Stimulated activated CD4-positive, alpha-beta T cell treated with anti-CD3 and anti-CD28 coated beads, Interleukin-1b, Interleukin-23, amount 100 ng/mL, for 4 hours (primary cell): ENCODE measurements around the gene PTK6.

Source experiments
- DNase-seq, 2 donors: peaks; one replicate each; pipeline ENCODE4 v3.0.0-alpha.2; 2020; ENCODE audit warnings: low read depth in 2 of 2

PTK6 gene

DNA sequence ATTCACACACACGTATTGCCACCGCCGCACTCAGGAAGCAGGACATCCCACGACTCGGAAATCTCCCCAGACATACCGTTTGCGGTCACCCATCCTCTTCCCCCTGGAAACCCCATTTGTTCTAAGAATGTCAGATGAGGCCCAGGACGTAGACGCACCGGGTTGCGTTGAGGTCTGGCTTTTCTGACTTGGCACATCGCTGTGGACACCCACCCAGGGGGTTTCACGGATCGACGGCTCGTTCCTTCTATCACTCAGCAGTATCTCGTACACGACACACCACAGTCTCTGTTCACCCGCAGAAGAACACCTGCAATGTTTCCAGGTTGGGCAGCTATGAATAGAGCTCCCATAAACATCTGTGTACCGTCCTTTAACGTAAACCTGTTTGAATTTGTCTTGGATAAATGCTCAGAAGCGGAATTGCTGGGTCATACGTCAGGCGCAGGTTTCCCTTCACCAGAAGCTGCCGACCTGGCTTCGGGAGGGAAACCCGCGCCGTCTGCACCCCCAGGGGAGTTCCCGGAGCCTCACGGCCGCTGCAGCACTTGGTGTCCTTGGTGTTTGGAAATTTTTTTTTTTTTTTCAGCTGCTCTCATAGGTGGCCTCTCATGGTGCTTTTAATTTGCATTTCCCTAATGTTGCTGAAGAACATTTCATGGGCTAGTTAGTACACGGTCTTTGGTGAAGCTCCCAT is 29.0 kb downstream of the PTK6 start:
- DNase-seq: no peak

DNA sequence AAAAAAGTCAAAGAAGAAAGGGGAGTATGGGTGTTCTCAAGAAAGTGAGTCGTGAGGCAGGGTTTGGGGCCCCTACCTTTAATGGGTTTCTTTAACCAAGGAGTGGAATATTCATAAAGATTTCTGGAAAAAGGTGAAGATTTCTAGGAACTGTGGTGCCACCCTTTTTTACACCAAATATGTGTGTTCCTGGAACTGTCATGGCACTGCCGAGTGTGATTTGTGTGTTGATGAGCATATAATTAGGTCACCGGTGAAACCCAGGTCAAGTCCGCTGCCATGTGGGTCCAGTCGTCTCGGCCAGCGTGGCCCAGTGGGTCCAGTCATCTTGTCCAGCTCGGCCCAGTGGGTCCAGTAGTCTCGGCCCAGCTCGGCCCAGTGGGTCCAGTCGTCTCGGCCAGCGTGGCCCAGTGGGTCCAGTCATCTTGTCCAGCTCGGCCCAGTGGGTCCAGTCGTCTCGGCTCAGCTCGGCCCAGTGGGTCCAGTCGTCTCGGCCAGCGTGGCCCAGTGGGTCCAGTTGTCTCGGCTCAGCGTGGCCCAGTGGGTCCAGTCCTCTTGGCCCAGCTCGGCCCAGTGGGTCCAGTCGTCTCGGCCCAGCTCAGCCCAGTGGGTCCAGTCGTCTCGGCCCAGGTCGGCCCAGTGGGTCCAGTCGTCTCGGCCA is 30.0 kb downstream of the PTK6 start:
- no peak for DNase-seq

DNA sequence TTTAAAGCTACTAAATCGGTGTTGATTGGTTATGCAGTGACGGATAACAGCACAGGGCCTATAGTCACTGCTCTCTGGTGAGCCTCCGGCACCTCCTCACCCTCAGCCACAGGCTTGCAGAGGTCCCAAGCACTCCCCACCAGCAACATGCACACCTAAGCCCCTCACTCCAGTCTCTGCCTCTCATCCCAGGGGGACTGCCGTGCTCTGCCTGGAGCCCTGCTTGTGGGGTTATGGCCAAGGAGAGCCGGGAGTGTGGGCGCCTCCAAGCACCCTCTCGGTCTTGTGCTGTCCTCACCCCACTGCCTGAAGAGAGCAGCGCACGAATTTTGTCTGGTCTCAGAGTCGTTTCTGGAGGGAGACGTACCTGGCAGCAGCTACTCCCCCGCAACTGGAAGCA is 31.5 kb downstream of the PTK6 start:
- no peak for DNase-seq

DNA sequence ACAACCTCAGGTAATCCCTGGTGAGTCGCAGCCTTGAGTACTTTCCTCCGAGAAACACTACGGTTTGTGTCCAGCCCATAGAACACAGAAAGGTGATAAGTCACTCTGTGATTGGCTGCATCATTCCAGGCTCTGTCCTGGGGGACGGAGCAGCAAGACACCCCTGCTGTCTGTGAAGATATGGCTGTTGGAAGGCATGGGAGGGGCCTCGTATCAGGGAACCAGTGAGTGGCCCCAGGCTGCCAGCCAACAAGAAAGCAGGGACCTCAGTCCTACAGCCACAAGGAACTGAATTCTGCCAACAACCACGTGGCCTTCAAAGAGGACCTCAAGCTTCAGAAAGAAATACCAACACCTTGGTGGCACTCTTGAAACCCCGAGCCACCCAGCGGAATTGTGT is 31.9 kb downstream of the PTK6 start:
- DNase-seq: no peak

DNA sequence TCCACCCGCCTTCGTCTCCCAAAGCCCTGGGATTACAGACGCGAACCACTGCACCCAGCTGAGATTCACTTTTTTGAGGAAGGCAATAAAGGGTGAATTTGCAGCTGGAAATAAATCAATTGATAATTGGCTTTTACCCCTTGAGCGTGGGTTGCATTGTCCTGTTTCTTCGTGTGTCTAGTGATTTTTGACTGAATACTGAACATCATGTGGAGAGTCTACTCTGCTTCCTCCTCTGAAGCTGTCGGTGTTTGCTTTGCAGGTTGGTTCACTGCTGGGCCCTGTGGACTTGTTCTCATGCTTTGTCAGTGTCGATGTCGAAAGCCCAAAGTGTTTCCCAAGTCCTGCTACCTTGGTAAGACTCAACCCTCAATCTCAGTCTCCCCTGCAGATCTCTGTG is 32.5 kb downstream of the PTK6 start:
- no peak for DNase-seq

DNA sequence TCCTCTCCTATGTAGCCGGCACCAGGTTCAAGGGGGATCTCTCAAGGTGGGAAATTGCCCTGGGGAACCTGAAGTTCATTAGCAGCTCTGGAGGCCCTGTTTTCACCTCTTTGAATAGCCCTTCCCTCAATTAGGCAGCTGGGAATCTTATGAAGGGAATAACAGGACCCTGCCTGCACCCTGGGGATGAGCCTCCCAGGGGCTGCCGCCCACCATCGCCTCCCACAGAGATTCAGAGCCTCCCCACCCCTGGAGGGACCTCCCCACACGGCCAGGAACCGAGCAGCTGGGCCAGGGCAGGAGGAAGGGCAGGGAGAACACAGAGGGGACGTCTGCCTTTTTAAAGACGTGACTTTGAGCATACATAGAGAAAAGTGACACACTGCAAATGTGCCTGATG is 33.7 kb downstream of the PTK6 start:
- DNase-seq: no peak

DNA sequence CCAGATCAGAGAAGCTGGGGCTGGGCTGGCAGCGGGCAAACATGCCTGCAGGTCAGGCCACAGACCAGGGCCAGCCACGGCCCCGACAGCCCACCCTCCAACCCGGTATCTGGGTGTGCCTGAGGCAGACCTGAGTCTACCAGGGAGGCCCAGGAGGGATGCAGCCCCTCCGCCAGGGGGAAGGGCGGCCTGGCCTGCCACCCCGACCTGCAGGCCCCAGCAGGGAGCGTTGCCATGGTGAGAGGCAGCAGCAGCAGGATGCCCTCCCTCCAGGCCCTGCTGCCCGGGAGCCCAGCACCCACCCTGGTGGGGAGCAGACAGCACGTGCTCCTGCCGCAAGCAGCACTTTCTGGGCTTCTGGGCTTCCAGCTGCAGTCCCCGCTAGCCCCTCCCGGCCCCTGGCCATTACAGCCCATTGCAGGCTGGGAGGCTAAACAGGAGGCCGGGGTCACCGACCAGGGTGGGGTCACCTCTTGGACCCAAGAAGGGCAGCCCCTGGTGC is 34.5 kb downstream of the PTK6 start:
- DNase-seq: no peak

DNA sequence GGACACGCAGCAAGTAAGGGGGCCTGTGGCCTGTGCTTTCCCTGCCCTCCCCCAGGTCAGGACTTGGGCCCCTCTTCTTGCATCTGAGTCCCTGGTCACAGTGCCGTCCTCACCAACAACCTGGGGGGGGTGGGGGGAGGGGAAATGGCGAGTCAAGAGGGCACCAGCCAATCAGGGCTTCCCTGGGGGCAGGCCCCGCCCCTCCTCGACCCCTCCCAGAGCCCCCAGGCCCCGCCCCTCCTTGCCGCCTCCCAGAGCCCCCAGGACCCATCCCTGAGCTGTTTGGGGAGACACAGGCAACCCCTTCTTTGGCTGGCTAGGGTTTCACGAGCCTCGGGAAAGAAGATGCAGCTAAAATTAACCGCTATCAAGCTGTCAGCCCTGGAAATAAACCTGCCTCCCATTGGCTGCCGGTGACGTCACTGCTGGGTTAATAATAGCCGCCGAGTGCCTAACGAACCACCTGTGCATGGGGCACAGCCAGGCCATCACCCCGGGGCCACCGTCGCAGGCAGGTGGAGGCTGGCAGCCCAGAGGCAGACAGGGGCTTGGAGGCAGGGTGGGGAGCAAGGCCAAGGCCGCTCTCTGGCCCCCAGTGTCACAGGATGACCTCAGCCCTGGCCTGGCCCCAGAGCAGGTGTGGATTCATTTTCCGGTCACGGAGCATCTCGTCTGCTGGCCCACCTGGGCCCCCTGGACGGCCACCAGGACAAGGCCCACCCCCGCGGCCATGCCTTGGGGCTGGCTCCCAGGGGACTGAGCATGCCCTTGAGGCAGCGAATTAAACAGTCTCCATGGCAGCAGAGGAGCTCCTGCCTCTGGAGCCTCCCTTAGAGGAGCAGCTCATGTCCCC is 35.1 kb downstream of the PTK6 start:
- no peak for DNase-seq

DNA sequence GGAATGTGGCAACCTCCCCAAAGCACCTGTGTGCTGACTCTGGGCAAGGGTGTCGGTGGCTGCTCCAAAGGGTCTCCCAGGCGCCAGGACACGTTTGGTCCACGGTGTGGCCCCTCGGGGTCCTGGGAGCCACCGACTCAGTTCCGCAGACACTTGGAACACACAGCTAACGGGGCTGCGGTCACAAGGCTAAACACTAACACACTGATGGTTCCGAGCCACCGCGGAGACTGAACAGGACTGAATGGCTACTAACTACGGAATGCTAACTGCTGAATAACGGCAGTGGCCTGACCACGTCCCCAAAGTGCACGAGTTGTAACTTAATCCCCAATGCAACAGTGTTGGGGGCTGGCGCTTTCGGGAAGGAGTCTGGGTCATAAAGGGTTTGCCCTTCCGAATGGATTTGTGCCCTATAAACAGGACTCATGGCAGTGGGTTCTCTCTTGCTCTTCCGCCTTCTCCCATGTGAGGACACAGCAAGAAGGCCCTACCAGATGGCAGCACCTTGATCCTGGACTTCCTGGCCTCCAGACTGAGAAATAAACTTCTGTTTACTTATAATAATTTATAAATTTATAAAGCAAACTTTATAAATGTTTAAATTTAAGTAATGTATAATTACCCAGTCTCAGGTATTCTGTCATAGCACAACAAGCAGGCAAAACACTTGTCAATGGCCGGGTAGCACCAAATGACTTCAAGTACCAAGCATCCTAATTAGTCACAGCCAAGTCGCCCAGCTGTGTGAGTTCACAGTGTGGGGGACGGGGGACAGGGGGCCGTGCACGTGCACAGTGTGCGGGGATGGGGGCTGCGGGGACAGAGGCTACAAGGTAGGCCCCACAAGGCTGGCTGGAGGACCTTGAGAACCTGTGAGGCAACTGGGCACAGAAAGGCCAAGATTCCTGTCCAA is 36.0 kb downstream of the PTK6 start:
- no peak for DNase-seq

DNA sequence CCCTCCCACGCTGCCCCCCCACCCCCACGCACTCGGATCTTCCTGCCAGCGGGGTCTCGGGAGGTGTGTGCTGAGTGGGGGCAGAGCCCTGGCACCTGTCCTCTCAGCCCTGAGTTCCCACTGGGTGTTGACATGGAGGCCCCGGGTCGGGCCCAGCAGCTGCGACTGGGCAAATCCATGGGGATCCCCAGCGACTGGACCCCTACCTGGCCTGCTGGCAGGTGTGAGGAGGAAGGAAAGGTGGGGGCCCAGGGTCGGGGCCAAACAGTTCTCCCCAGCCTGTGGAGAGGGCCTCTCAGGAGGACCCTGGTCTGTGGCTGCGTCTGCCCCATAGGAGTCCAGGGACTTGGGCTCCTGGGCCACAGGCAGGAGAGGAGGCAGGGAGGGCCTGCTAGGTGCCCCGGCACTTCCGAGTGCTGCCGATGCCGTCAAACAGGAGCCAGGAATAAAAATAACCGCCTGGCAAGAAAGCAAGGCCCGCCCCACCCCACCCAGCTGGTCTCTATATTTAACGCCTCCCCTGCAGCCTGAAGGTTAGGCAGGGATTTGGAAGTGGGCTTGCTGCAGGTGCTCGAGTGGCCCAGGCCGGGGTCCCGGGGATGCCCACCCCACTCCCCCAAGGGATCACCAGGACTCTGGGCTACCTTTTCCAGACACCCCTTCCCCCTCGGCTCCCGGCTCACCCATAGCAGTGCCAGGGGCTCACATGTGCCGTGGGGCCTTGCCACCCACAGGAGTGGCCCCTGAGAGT is 36.9 kb downstream of the PTK6 start:
- no peak for DNase-seq

DNA sequence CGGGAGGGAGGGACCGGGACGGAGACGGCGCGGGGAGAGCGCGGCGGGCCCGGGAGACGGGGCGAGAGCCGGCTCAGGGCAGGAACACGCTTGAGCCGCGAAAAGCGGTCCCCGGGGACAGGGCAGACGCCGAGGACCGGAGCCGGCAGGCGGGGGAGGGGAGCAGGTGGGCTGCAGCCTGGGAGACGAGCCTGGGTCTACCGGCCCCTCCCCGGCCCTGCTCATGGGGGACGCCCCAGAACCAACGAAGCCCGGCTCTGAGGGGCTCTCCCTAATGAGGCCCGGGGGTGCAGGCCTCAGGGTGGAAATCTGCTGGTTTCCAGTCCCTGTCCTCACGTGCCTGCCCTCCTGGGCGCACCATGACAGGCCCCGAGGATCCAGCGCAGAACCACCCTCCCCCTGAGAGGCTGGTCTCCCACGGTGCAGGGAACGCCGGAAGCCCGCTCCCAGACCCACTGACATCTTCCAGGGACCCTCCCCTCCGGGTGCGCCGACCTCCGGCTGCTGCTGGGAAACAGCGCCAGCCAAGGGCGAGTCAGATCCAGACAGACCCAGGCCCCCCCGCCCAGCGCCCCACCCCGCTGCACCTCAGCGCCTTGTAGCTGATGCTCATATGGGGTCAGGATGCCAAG is 37.7 kb downstream of the PTK6 start:
- DNase-seq: no peak

DNA sequence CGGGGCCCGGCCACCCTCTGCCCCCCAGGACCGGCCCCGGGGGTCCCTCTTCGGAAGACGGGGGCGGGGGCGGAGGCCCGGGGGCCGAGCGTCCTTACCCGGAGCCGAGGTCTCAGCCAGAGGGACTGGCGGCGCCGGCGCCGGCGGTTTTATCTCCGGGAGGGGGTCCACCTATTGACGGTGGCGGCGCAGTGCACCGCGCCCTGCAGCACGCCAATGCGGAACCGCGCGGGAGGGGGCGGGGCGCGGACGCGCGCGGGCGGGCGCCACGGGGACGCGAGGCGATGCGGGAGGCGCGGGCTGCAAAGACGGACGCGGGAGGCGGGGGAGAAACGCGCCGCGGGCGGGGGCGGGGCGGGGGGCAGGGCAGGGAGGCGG is 38.2 kb downstream of the PTK6 start, which contains the start of gene EEF1A2:
EEF1A2 (minus strand) TSS at position 124 of the 378 bp plus-strand sequence. CDS start 1,320 bp downstream, outside the sequence.
- DNase-seq: peak in 1 of 2 donors; percentile 37

DNA sequence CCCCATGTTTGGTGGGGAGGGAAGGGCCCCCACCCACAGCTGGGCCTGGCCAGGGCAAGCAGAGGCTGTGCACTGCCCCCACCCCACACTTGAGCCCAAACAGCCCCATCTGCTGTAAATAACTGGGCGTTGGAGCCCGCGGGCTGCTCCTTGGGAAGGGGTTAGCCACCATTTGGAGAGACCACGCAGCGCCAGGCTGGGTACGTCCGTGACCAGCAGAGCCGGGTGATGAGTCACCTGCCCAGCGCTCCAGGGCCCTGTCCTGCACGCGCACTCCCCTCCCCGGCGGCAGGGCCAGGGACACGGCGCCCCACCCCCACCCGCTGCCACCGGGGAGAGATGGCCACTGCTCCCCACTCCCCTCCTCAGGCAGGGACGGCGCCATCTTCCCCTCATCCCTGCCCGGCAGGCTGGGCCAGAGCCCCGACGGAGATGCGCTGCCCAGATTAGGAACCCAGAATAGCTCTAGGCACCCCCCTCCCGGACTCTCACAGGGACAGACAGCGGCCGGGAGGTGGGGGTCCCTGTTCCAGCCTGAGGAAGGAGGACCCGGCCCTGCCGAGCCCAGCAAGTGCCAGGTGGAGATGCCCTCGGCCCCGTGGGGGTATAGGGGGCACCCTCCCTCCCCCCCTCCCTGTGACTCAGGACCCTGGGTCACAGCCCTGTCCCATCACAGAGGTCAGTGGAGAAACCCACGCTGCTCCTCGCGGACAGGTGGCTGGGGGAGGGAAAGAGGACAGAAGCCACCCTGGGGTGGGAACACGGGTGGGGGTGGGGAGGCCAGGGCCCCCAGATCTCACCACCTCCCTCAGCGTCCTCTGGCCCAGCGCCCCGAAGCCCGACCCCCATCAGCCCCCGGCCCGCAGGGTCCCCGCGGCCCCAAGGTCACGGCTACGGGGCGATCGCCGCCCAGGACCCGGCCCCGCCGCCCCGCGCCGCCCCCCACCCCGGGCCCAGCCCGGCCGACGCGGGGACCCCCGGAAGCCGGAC is 38.9 kb downstream of the PTK6 start:
- no peak for DNase-seq

DNA sequence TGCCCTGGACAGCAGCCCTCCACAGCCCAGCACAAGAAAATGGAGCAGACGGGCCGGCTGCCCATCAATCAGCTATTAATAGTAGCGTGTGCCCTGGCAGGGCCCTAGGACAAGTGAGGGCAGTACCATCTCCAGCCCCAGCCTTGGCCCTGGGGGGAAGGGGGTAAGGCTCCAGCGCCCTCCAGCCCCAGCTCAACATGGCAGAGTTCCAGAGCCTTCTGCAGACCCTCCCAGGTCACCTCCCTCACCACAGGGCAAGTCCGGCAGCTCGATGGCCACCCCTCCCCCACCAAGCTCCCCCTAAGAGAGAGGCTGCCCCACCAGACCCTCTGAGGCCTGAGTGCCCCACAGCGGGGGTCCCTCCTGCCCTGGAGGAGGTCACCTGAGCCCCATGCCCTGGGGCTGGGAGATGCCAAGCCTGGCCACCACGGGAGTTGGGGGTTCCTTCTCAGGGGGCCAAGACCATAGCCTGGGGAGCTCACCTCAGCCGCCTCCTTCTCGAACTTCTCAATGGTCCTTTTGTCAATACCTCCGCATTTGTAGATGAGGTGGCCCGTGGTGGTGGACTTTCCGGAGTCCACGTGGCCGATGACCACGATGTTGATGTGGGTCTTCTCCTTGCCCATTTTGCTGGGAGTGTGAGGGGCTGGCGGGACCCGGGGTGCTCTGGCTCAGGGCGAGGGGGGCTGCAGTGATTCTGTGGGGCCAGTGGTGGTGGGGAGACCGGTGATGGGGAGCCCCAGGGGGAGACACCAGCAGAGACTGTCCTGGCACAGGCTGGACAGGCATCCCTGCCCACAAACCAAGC is 39.8 kb downstream of the PTK6 start:
- DNase-seq: no peak

DNA sequence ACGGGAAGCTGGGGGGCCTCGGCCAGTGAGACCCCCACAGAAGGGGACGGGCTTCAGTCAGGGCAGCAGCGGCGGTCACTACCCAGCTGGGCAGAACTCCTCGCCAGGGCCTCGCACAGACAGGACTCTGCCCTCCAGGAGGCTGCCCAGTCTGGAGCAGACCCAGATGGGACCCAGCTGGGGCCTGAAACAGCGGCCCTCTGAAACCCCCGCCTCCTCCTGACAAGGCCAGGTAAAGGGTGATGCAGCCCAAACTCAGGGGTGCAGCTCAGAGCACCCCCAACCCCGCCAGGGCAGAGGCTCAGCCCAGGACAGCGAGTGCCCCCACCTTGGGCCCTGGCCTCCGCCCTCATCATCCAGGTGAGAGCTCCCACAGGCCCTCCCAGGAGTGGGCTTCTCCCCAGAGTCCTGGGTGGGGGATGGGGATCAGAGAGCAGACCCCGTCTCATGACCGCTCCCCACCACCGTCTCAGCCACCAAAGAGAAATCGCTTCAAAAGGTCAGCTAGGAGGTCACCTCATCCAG is 40.5 kb downstream of the PTK6 start:
- no peak for DNase-seq

DNA sequence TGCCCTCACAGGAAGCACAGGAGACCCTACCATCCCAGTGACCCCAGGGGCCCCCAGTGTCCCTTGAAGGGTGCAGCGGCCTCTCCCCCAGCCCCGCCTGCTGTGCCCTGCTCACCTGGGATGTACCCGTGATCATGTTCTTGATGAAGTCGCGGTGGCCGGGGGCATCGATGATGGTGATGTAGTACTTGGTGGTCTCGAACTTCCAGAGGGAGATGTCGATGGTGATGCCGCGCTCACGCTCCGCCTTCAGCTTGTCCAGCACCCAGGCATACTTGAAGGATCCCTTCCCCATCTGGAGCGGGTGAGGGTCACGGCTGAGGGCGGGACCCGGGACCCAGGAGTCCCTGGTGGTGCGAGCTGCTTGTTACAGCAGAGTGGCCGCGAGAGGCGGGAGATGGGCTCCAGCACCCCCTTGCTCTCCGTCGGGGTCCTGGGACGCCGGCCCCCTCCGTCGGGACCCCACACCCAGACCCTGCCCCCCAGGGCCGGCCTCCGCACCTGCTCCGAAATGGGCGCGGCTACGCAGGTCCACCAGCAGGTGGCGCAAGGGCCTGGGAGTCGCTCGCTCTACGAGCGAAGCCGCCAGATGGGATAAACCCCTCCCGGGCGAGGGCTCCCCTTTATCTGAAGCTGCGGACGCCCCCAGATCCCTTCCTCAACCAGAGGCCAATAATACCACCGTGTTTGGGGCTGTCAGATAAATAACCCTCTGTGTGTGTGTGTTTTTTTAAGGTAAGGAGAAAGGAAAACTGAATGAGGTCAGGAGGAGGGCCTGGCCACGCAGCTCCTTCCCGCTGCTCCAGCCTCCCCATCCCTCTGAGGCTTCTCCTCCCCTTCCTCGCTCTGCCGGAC is 41.2 kb downstream of the PTK6 start:
- DNase-seq: peak; percentile 75

DNA sequence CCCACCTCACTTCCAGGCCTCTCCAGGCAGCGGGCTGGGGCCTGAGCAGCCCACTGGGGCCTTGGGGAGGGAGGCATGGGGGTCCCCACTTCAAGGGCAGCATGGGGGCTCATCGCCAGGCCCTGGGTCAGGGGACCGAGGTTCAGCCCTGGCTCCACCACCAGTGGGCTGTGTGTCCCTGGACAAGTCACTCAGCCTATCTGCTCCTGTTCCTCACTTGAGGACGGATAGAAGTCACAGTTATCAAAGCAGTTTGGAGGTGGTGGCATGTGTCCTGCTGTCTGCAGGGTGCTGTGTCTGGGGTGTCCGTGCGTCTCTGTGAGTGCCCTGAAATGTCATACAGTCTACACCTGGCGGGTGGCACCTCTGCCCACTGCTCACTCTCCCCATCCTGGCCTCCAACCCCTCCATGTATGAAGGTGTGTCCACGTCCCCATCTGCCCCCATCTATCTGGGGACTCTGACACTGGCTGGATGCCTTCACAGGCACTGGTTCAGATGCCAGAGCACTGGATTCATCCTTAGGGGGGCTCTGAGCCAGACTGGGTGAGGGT is 41.9 kb downstream of the PTK6 start:
- DNase-seq: no peak
